Pons (tissue), 1 donor: Measurements from ENCODE around the gene DNER.
A peak's percentile ranks its signal among the peaks of the same experiment; 100 is the strongest.

Source experiments
- DNase-seq: peaks from one replicate; pipeline ENCODE4 v3.0.0-alpha.2; 2016; ENCODE audit warnings: low spot score

The DNER gene

DNA sequence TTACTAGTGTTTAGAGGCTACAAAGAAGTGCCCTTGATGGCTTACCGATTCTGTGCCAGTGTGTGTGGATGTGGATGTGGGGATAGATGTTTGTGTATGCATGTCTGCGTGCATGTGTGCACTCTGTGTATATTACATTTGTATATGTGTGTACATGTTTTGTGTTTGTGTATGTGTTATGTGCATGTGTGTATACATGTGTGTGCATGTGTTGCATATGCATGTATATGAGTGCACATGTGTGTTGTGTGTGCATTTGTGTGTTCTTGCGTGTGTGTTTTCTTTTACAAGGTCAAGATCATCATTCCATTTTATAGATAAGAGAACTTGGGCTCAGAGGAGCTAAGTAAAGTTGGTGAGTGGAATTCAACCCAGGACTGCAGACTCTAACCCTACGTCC is 226.1 kb downstream of the DNER start:
- DNase-seq: no peak

DNA sequence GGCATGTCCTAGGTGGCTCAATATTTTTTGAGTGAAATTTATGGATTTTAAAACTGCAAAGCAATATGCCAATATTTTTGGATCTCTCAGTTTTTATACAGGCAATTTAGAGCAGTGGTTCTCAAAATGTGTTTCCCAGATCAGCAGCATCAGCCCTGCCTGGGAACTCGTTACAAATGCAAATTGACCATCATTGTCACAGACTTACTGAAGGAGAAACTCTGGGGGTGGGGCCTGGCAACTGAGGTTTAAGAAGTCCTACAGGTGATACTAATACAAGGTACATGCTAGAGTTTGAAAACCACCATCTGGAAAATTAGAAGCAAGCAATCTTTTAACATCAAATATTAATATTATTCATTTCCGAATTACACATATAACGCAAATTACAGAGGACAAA is 227.7 kb downstream of the DNER start:
- no peak for DNase-seq

DNA sequence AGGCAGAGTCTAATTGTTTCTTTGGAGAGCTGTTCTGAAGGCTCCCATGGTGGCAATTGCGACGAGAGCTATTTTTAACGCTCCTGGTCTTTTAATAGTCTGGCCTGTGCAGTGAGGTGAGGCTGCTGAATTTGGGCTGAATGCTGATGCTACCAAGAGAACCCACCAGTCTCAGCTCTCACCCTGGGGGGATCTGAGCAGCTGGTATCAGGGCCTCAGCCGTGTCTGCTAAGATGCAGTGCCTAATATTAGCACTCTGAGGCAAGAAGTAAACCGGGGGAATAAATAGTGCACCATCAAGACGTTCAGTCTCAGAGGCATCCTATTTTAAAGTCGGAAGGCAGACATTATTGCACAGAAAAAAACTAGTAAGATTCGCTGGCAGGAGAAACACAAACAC is 228.5 kb downstream of the DNER start:
- DNase-seq: peak; percentile 30

DNA sequence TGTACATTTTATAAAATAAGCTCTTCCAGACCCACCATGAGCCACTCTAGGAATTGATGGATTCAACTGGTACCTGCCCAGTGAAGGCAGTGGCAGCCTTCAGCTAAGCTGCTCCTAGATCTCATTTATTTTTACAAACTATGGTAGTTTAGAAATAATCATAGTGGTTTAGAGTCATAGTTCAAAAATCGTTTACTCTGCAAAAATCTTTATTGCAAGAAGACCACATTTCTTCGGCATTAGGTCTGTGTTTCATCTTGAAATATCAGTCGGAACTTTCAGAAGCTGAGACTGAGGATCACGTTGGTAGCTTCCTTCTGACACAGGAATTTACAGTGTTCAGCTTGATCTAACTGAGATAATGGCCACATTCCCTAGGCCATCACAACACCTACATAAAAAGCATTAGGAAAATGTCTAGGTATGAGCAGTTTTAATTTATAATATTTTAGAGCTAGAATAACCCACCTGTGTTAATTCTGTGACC is 237.0 kb downstream of the DNER start:
- no peak for DNase-seq

DNA sequence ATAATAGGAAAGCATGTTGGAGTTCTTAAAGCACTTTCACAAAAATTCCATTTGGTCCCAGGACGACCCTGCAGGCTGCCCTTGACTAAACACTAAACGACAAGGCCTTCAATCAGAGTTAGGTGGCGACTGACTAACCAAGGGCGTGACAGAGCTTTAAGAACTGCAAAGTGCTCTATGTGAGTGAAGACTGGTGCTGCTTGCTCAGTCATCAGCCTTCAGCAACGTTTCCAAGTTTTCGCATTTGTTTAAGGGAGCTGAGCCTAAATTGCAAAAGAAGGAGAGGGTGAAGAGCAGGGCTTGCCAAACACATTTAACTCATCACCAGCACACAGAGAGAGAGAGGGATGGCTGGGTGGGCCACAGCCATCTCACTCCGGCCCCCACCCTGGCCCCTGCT is 238.6 kb downstream of the DNER start:
- DNase-seq: no peak

DNA sequence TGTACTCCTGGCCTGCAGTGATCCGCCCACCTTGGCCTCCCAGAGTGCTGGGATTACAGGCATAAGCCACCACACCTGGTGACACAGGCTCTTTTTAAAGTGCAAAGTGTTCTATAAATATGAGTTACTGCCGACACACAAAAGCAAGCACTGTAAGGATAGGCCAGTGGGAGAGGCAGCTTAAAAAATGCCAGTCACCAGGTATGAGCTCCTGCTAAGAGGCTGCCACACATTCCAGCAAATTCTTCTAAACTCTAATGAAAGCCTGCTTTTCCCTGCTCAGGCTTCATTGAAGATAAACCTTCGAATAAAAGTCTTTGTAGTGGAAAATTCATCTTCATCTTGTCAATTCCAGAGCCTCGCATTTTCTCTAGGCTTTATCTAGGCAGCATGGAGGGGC is 240.2 kb downstream of the DNER start:
- DNase-seq: no peak

DNA sequence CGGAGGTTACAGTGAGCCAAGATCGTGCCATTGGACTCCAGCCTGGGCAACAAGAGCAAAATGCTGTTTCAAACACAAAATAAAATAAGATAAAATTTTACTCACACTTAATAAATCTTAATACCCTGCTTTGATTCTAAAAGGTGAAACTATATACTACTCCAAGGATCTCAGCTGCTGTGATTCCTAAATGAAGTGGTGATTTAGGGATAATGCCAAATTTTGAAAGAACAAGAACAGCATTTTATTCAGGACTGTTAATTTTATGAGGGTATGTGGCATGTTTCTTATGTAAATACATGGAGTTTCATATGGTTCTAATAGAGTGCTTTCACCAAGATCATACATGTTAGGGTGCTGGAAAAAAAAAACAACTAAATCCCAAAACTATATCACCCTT is 243.6 kb downstream of the DNER start:
- no peak for DNase-seq

DNA sequence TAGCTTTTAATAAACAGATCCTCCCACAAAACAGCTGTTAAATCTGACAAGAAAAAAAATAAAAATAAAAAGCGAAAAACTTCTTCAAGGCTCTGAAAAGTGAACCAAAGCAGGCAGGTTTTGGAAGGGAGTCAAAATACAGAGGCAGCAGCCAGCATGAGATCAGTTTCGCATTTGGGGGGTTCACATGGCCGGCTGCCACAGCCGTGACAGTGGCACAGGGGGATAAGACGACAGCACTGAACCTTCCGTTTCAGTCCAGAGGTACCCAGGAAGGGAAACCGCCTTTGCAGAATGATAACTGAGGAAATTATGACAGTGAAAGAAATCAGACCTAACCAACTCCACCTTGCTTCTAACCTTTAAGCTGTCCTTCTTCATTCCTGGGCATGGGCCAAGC is 246.6 kb downstream of the DNER start:
- no peak for DNase-seq

DNA sequence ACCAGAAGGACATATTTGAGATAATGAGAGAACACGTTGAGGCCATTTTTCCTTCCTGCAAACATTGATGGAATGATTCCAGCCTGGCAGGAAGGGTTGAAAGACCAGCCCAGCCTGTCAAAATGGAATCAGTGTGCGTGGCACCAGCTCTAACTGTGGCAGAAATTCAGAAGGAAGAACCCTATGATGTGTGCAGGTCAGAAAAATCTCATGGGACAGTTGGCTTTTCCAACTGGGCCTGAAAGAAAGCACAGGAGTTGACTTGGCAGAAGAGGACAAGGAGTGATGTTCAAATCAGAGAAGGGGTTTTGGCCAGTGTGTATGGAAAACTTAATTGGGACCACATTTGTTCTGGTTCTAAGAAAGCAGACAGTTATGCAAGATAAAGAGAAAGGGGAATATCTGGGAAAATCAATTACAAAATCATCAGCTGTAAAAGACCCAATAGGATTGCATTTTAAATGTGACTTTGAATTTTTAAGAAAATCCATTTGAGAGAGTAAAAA is 250.5 kb downstream of the DNER start:
- DNase-seq: no peak

DNA sequence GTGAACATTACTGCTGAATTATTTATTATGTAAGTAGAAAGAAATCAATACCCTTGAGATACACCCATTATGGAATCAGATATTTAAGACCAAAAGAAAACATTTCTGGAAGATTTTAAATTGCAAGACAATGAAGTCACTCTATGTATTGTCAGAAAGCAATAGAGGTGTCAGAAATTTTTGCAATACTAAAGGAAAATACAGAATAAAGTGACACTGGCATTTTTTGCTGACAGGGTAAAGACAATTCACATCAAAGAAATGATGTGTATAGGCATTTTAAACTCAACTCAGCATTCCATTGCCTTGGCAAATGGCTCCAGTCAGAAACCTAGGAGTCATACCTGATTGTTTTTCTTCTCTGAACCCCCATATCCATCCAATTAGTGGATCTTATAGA is 252.2 kb downstream of the DNER start:
- no peak for DNase-seq

DNA sequence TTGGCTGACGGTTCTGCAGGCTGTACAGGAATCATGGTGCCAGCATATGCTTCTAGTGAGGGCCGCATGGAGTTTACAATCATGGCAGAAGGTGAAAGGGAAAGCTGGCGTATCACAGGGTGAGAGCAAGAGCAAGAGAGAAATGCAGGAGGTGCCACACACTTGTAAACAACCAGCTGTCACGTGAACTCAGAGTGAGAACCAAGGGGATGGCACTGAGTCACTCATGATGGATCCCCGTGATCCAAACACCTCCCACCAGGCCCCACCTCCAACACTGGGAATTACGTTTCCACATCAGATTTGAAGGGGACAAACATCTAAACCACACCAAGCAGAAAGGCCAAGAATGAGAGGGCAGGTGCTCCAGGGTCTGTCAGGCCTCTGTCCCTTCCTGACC is 258.3 kb downstream of the DNER start:
- no peak for DNase-seq

DNA sequence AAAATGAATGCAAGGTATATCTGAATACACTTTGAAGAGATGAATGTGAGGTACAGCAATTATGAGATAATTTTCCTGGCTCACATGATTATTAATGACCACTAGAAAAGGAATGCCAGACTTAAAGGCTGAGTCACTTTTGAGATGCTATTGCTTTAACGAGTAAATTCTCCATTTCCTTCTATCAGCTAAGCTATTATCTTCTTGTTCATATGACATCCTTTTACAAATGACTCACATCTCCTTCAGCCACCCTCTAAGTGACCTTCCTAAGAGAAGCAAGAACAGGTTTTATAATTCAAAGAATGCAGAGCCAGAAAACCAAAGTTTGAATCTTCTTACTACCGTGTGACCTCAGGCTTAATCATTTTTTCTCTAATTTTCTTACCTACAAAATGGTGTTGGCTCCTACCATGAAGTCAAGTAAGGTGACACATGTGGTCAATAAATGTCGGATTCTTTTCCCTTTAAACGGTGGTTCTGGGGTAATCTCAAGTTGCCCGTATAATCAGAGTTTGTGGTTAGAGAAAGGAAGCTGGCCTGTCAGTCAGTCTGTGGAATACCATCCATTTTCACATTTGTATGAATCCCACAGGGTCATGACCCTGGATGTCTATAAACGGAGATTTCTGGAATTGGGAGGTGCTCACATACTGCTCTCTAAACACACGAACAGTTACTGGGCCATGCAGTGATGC is 259.3 kb downstream of the DNER start:
- no peak for DNase-seq

DNA sequence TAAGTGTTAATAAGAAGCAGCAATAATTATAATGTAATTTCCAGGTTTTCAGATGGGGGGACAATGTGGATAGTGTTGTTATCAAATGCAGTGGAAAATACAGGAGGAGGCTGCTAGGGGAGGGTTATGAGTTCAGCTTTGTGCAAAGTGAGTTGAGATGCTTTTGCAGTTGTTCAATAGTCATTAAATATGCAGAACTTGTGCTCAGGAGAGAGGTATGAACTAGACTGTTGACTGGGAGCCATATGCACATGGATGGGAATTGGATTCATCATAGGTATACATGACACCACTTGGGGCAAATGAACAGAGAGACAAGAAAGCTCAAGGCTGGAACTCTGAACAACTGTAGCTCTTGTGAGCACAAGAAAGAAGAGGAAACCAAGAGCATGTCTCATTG is 261.1 kb downstream of the DNER start:
- DNase-seq: no peak

DNA sequence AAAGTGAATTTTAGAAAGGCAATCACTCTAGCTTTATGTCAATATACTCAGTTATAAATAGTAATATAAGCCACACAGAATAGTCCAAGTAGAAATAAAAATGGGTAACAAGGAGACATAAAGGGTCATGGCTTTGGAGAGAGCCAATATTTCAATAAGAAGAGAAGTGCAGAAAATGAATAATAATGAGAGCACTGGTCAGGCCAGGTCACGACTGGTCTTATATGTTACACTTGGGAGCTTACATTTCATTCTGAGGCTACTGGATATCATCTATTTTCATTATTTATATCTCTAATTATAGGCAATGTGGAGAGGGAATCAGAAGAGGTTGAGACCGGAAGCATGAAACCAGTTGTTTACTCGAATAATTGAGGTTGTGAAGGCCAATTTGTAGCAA is 262.5 kb downstream of the DNER start:
- no peak for DNase-seq

DNA sequence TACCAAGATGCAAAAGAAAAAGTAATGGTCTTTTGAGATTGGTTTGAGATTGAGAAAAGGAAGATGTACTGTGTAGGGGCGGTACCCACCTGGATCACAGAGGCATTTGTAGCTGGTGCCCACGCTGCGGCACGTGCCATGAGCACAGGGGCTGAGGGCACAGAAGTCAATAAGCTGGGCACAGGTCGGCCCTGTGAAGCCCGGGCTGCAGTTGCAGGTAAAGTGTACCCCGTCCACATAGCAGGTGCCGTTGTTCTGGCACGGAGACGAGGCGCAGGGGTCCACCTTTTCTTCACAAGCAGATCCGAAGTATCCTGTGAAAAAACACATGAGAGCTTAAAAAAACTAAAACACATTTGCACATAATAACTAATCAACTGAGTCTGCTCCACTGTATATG is 267.1 kb downstream of the DNER start:
- no peak for DNase-seq

DNA sequence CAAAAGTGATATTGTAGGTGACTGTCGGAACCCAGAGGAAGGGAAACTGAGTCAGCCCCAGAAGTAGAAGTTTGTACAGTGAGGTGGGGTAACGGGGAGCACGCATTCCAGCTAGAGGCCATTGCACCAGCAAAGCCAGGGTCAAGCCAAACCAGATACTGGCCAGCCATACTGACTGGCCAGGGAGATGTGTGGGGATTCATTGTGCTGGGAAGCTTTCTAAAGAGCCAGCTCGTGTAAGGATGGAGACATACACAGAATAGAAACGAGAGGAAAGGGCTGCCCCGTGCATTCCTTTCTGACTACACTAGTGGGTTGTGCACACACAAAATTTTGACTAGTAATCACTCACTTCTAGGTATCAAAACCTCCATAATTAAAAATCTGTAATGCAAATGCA is 268.0 kb downstream of the DNER start:
- DNase-seq: peak; percentile 73

DNA sequence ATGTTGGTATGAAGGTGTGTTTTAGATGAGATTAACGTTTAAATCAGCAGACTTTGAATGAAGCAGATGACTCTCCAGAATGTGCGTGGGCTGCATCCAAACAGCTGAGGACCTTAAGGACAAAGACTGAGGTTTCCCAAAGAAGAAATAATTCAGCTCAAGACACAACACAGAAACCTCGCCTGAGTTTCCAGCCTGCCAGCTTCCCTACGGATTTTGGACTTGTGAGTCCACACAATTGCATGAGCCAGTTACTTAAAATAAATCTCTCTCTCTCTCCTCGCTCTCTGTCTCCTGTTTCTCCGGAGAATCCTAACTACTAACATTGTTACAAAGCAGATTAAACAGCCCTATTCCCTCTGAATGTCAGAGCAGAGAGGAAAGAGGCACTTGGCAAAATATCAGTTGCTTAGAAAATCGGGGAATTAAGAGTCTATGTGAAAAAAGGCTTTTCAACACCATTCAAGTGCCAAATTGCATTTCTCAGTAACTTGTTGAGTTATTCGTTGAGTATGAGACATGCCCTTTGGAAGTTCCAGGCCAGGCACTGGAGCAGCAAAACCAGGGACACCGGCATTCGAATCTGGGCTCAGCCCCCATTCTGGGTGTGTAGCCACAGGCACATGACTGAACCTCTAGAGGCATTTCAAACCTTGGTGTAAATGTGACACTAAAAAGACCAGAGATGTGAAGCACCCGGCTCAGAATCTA is 268.7 kb downstream of the DNER start:
- DNase-seq: peak; percentile 83

DNA sequence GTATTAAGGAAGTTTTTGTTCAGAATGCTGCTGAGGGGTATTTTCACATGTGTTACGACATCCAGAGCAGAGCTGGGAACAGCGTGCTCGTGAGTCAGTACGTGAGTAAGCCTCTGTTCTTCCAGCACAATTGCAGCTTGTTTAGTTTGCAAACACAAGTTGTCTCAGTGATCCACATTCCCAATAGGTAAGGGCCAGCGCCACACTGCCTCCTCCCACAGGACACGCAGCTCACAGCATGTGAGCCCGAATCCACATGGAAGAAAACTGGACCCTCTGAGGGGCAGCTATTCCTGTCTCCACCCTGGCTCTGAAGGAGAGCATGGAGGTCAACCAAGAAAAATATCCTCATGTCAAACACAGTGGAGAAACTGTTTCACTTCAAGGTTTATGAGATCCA is 269.3 kb downstream of the DNER start:
- peak; percentile 95 for DNase-seq

DNA sequence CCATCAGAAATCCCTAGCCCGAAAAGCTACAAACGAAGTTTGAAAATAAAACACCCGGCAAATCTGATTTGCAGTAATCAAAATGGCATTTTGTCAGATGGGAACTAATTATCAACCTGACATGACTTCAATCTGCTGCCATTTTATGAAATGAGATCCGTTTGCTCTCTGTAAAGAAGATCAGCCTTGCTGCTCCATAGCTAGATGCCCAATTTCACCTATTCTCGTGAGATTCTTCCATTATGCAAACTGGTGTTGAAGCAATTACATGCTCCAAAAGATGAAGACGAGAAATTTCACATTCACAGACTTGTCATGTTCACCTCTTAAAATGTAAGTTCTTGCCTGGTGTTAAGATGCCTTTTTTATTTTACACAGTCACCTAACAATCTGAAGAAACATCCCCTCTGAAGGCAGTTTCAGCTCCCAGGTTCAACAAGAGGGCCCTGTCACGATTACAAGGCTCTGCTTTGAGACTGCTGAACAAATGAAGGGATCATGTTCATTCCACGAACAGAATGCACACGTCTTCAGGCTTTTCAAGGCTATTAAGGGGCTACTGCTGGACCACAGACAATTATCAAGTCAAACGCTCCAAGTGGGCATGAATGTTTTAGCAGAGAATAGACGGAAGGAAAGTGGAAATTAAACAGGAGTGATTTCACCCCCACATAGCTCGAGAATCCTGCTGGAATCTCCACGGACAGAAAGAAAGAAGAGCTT is 270.6 kb downstream of the DNER start:
- DNase-seq: peak; percentile 52

DNA sequence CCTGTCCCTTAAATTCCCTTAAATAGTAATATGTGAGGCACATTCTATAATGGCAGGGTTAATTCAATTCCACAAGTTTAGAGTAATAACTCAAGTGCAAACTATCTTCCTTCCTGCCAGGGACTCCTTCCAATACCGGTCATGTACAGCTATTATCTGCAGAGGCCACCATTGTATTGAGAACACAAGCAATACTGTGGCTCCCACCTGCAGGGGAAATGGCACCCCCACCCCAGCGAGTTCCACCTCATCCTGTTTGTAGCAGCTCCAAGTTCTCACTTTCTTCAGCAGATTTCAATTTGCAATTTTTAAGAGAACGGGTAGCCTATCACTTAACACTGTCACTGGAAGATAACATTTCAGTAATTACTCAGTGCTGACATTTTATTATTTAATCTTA is 271.2 kb downstream of the DNER start:
- no peak for DNase-seq

DNA sequence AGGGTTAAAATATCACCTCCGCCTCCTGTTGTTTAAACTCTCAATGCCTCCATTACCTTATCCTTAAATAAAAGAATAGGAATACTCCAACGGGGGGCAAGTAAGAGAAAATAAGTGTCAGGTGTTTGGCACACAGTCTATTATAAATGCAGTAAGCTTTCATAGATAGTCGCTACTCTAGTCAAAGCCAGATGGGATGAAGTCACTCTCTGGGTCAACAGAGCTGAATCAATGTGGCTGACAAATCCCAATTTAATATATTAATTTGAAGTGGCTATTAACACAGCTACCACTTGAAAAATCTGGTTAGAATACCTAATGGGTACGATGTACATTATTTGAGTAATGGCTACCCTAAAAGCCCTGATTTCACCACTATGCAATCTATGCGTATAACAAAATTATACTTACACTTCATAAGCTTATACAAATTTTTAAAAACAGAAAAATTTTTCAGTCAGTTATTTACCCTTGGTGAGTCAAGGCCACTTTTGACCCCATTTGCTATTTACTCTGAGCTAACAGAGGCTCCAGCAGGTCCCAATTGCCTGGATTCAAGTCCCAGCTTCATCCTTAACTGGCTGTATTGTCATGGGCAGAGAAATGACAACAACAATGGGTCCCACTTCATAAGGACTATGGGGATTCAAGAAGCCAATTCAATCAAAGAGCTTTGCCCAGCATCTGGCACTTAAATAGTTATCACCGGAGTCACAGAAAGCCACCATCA is 275.8 kb downstream of the DNER start:
- DNase-seq: no peak

DNA sequence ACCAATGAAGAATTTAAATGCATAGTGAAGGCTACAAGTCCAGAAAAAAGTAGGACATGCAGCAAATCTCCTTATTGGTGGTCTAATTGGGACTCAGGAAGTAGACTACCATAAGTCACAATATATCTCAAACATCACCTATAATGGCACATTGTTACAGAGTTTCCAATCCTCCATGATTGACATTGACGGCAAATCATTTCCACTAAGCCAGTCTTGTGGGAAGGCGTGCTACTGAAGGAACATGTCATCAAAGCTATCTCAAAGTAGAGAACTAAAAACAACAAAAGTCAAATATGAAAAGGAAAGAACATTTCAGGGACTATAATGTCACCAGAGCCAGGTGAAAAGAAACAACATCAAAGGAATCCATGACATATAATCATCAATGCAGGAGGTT is 276.9 kb downstream of the DNER start:
- DNase-seq: no peak
